ENCODE results near the gene IGFLR1. TPM values are rescaled to one million over a fixed set of nuclear protein-coding genes. Genes with fewer than 3 reads are reported as not detected.
A peak's percentile ranks its signal among the peaks of the same experiment; 100 is the strongest.
"Not testable (repeated sequence)": the region's sequence is repeated elsewhere in the genome, so short reads cannot be mapped to it uniquely, and the experiment has no call there.

The IGFLR1 gene
- total RNA-seq, 3 donors from 2014 or later: 5.3 to 14.6 (median 8.2) TPM

GRCh38 chr19:35695895-35696422, 46.3 kb downstream of the IGFLR1 start:
- no peak for TF ChIP-seq CTCF (IDR thresholded peaks at IDR 0.05)
- ATAC-seq (no peak), DNase-seq (no peak)
- intact Hi-C loops (cut with DNase I, micrococcal nuclease): loop anchor here in 1 of 2 donors (10.0 kb wide), 1 partner anchor 239 kb away; the partner anchor contains the start of gene LRFN3
- no peaks in the 10 kb centered on the region for H3K4me1 ChIP-seq (ENCODE audit: low read depth)
- no peak overlapping the region for H3K4me3 ChIP-seq
- no peaks in the 10 kb centered on the region for H3K9me3 ChIP-seq
- no peaks in the 10 kb centered on the region for H3K36me3 ChIP-seq (ENCODE audit: low read depth)

GRCh38 chr19:35693835-35694599, 48.2 kb downstream of the IGFLR1 start:
- no peaks in the 10 kb centered on the region for H3K36me3 ChIP-seq (ENCODE audit: low read depth)
- DNase-seq (peak; percentile 86 to 95 (median 89)), ATAC-seq (peak; percentile 100)
- no peaks in the 10 kb centered on the region for H3K4me1 ChIP-seq (ENCODE audit: low read depth)
- intact Hi-C loops (cut with DNase I, micrococcal nuclease): loop anchor here in 1 of 2 donors (10.0 kb wide), 1 partner anchor 241 kb away; the partner anchor contains the start of gene LRFN3
- TF ChIP-seq CTCF (IDR thresholded peaks at IDR 0.05): peak; percentile 88
- H3K9me3 ChIP-seq: no peaks in the 10 kb centered on the region
- H3K4me3 ChIP-seq: no peak overlapping the region

- ATAC-seq (no peak), DNase-seq (no peak)
- TF ChIP-seq CTCF (IDR thresholded peaks at IDR 0.05): no peak
- no peaks in the 10 kb centered on the region for H3K4me1 ChIP-seq (ENCODE audit: low read depth)
- H3K36me3 ChIP-seq (ENCODE audit: low read depth): no peaks in the 10 kb centered on the region
- intact Hi-C loops (cut with DNase I, micrococcal nuclease): loop anchor here in 1 of 2 donors (10.0 kb wide), 1 partner anchor 241 kb away; the partner anchor contains the start of gene LRFN3
- H3K9me3 ChIP-seq: no peaks in the 10 kb centered on the region
- no peak overlapping the region for H3K4me3 ChIP-seq
Observed at GRCh38 chr19:35693422-35693821, 48.8 kb downstream of the IGFLR1 start.

- H3K4me1 ChIP-seq (ENCODE audit: low read depth): no peaks in the 10 kb centered on the region
- TF ChIP-seq CTCF (IDR thresholded peaks at IDR 0.05): no peak
- no peak for ATAC-seq
- intact Hi-C loops (cut with DNase I, micrococcal nuclease): loop anchor here in 1 of 2 donors (10.0 kb wide), 1 partner anchor 243 kb away; the partner anchor contains the start of gene LRFN3
- no peak overlapping the region for H3K4me3 ChIP-seq
- H3K36me3 ChIP-seq (ENCODE audit: low read depth): no peaks in the 10 kb centered on the region
- H3K9me3 ChIP-seq: no peaks in the 10 kb centered on the region
- DNase-seq: no peak
Observed at GRCh38 chr19:35692010-35692409, 50.2 kb downstream of the IGFLR1 start.

GRCh38 chr19:35691106-35691505, 51.1 kb downstream of the IGFLR1 start:
- DNase-seq; H3K4me3 ChIP-seq; H3K4me1 ChIP-seq (ENCODE audit: low read depth); ATAC-seq; H3K36me3 ChIP-seq (ENCODE audit: low read depth); H3K9me3 ChIP-seq: not testable (repeated sequence)
- intact Hi-C loops (cut with DNase I, micrococcal nuclease): loop anchor here in 1 of 2 donors (10.0 kb wide), 1 partner anchor 244 kb away; the partner anchor contains the start of gene LRFN3

- no peak overlapping the region for H3K4me3 ChIP-seq
- no peaks in the 10 kb centered on the region for H3K36me3 ChIP-seq (ENCODE audit: low read depth)
- no peak for TF ChIP-seq CTCF (IDR thresholded peaks at IDR 0.05)
- ATAC-seq (no peak), DNase-seq (no peak)
- H3K9me3 ChIP-seq: no peaks in the 10 kb centered on the region
- intact Hi-C loops (cut with DNase I, micrococcal nuclease): loop anchor here in 1 of 2 donors (10.0 kb wide), 1 partner anchor 245 kb away; the partner anchor contains the start of gene LRFN3
- no peaks in the 10 kb centered on the region for H3K4me1 ChIP-seq (ENCODE audit: low read depth)
Observed at GRCh38 chr19:35689836-35690235, 52.4 kb downstream of the IGFLR1 start.

Measured in mucosa of descending colon (tissue), 3 donors.